NCI-H1092 treated with DMSO at 0.1 percent for 48 hours (cell line): ENCODE data around the gene RASA3.

Experiments
- DNase-seq: peaks from one replicate; lab custom pipeline; 2025; lab: John Stamatoyannopoulos, UW

Gene RASA3

DNA sequence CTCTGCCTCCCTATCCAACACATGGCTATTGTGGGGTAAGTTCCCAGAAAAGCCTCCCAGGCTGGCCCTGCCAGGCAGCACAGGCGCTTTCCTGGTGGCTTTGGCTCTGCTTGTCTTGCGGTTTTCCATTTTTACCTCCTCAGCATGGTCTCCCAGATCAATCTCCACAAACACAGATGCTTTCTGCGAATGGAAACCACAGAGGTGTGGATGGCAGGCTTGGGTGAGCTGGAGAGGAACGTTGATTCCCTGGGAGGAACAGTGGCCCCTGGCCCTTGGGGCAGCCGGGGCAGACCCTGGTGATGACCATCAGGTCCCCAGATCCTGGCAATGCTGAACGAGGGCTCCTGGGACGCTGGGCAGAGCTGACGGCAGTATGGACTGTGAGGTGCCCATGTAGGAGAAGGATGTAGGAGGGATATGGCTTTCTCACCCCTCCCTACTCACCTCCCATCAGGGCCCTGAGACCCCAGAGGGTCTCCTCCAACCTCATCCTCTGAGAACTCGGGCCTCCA is 165.2 kb downstream of the RASA3 start:
- no peak for DNase-seq

GRCh38 chr13:113965968-113966884 is 166.2 kb downstream of the RASA3 start:
- no peak for DNase-seq

DNA sequence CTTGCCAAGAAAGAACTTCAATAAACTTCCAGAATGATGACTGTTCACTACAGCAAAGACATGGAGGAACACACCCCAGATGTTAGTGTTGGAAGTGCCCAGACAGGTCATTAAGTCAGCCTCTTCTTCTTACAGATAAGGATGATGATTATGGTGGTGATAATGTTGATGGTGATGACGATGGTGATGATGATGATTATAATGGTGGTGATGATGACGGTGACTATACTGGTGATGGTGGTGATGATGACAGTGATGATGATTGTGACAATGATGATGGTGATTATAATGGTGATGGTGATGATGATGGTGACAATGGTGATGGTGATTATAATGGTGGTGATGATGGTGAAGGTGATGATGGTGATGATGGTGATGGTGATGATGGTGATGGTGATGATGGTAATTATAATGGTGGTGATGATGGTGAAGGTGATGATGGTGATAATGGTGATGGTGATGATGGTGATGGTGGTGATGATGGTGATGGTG is 167.0 kb downstream of the RASA3 start:
- no peak for DNase-seq

DNA sequence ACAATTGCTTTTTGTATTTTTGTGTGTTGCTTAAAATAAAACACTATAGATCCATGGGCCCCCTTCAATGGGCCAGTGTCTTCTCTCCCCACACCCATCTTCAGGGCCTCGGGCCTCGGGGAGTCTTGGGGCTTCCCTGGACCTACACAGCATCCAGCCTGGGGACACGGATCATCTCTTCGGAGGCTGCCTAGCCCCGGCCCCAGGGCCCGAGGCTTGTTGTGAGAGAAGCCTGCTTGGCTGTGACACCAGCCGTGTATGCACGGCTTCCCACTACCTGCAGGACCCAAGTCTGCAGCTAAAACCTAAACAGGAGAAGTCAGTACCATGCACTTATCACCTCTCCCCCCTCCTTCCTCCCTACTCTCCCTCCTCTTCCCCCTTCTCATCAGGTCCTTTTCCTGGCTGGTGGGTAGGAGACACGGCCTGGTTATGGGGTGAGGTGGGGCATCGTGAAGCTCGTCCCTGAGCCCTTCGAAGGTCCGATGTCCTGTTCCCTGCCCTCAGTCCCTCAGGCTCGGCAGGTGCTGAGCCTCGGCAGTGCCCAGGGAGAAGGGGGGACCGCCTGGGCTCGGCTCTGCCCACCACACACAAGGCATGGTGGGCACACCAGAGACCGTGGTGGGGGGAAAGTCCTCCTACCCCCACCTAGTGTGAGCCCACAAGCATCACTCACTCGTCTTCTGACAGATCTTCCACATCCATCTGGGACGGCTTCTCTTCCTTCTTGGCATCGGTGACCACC is 168.0 kb downstream of the RASA3 start:
- DNase-seq: no peak

GRCh38 chr13:113963376-113963775 is 169.0 kb downstream of the RASA3 start:
- DNase-seq: no peak

GRCh38 chr13:113962975-113963374 is 169.4 kb downstream of the RASA3 start:
- DNase-seq: no peak

DNA sequence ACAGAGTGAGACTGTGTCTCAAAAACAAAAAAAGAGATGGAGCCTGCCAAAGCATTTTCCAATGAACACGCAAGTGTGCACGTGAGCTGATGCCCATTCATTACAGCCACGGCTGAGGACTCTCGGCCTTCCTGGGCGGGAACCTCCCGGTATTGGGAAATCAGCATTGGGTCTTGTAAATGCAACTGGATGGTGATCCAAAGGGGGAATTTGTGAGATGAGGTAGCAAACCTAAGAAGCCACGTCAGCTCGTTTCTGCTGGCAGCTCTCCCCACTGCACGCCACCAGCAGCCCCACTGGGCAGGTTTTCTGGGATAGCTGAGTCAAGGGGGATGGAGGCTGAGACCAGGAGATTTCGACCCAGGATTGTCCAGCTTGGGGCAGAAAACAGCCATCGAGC is 170.0 kb downstream of the RASA3 start:
- DNase-seq: no peak

- DNase-seq: no peak
Measured at GRCh38 chr13:113960276-113960948, 172.0 kb downstream of the RASA3 start.

GRCh38 chr13:113959198-113959597 is 173.2 kb downstream of the RASA3 start:
- no peak for DNase-seq

- DNase-seq: no peak
Measured at GRCh38 chr13:113958373-113958772, 174.1 kb downstream of the RASA3 start.

DNA sequence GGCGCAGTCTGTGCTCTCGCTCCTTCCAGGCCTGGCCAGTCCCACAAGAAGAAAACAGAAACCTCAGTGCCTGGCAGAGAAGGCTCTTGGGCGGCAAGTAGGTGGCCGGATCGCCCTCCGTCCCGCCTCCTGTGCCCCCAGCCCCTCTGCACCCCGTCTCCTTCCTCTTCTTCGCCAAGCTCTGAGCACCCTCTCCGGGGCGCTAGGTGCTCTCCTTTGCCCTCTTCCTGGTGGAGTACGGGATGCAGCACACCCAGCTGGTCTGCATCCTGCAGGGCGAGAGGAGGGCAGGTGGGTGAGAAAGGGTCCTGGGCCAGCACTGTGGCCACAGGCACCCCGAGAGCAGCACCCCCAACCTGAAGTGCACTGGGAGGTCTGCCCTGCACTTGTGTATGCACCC is 175.9 kb downstream of the RASA3 start:
- DNase-seq: no peak

- DNase-seq: no peak
Measured at GRCh38 chr13:113955691-113956090, 176.7 kb downstream of the RASA3 start.

DNA sequence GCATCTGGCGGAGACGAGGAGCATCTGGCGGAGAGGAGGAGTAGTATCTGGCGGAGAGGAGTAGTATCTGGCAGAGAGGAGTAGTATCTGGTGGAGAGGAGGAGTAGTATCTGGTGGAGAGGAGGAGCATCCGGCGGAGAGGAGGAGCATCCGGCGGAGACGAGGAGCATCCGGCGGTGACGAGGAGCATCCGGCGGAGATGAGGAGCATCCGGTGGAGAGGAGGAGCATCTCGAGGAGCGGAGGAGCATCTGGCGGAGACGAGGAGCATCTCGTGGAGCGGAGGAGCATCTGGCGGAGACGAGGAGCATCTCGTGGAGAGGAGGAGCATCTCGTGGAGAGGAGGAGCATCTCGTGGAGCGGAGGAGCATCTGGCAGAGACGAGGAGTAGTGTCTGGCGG is 177.2 kb downstream of the RASA3 start:
- DNase-seq: no peak

DNA sequence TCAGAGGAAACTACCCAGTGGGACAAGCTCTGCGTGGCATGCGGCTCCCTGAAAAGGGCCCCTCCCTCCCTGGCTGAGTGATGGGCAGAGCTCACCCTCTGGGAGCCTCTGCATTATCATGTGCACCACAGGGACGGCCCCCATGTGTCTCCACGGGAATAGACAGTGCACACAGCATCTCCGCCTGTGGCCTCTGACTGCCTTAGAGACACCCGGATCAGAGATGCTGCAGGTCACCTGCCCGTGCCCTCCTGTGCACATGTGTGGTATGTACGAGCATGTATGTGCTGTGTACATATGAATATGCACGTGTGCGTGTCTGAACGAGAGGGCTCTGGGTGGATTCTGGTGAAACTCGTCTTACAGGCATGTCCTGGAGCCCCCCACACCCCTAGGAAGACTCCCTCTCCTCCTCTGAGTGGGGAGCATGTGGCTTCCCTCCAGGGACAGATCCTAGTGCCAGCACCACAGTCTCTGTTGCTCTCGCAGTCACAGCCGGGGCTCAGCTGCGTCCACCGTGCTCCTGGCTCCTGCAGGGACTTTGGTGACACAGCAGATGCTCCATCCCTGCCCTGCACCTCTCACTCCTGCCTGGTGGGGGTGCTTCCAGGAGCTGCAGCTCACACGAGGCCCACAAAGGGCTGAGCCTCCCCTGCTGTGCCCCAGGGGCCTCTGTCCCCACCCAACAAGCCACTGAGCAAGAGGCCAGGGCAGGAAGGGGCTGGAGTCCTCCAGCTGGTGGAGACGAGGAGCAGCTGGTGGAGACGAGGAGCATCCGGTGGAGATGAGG is 178.2 kb downstream of the RASA3 start:
- DNase-seq: no peak

DNA sequence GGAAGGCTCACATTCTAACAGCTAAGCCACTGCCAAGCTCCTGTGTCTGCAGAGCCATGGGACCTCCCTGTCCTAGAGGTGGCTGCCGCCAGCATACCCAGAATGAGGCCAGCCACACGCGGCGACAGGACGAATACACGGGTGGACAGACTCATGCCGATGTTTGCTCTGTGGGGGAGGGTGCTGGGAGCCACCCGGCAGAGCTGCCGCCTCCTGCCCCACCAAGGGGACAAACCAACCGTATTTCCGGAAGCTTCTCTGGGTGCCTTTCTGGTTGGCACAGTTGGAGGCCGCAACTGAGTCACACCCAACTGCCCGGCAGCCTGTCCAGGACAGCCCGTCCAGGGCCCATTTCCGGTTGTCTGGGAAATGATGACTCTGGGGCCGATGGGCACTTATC is 178.9 kb downstream of the RASA3 start:
- no peak for DNase-seq

DNA sequence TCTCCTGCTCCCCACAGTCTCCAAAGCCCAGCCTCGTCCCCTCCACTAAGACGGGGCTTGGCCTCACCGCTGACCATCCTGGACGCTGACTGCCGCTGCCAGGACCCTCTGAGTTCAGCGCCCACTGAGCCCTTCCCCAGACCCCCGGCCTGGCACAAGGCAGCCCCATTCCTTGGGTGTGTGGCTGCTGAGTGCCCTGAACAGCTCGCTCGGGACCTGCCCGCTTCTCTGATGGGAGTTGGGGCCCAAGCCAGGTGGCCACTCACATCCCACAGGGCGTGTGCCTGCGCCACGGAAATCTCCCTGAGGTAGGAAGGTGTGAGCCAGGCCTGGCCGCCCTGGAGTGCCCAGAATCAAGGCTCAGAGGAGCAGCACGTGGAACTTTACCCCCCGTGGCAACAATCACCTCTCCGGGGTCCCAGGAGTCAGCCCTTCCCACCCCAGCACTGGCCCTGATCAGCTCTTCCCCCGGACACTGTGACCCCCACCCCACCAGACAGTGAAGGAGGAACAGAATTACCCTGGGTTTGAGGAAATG is 179.4 kb downstream of the RASA3 start:
- DNase-seq: no peak

DNA sequence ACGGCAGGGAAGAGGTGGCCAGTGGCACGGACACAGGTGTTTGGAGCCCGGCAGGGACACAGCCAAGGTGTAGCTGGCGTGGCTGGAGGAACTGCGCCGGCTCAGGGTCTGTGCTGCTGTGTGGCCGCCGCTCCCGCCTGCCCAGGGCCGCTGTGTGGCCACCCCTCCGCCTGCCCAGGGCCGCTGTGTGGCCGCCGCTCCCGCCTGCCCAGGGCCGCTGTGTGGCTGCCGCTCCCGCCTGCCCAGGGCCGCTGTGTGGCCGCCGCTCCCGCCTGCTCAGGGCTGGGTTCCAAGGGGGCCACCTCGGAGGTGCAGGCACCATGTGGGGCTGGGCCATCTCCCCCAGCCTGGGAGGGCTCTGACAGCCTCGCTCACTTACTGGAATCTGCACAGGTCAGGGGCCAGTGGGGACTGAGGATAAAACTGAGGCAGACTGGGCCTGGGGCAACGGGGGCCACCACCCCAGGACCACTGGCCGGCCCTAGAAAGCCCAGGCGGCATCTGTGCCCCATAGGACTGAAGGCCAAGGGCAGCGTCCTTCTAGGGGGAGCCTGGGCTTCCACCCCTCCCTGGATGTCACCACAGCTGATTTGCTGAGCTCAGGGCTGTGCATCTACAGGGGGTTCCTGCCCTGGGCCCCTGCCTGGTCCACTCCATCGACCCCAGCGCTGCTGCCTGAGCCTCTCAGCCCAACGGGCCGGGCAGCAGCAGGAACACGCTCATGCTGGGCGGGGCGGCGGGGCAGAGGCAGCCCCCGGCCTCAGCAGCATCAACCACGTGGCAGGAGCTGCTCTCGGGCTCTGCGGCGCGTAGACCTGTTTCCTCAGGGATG is 180.1 kb downstream of the RASA3 start:
- no peak for DNase-seq

DNA sequence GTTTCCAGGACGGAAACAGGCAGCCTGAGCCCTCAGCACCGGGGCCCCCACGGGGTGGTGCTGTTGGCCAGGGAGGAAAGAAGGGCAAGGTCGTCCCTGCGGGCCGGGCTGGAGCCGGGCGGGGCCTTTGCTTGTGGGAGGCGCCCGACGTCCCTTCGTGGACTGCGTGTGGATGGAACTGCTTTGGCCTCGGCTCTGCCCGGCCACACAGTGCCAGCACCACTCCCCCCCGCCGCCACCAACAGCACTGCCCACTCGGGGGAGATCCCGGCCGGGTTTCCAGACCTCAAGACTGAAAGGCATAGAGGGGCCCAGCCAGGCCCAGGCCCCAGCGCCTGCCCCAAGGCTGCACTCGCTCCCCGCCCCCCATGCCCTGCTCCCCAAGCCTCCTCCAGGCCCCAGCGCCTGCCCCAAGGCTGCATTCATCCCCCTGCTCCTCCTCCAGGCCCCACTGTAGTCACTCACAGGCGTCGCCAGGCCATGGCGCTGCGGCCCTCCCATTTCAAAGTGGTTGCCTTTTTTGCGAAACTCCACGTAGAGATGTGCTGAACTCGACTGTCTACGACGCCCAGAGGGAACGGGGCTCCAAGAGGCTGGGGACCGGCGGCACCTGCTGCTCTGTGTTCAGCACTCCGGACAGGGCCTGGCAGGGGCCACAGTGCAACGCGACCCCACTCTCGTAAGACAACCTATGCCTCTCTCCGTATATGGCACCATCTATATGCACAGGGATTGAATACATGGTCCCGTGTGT is 181.0 kb downstream of the RASA3 start:
- peak; percentile 51 for DNase-seq

- DNase-seq: no peak
Measured at GRCh38 chr13:113950451-113951245, 181.8 kb downstream of the RASA3 start.
